Gastroesophageal sphincter (tissue), 4 donors: ENCODE data around the gene C20orf144. TPM values are rescaled to one million over a fixed set of nuclear protein-coding genes. Genes with fewer than 3 reads are reported as not detected.

Experiments used
- ATAC-seq: fragments of 150-250 bp; one replicate; pipeline ENCODE4 v1.9.1; 2016; ENCODE audit warnings: mild to moderate bottlenecking, moderate library complexity
- H3K27ac ChIP-seq, 4 donors: fragments of 200-600 bp; sonication (generic) in 3 of 4; 1 replicate in 3 of 4; 2 replicates in 1 of 4; pipeline ENCODE4 v1.5.1; 2016 to 2019
- H3K27me3 ChIP-seq: fragments of 200-600 bp; sonication (generic); one replicate; pipeline ENCODE4 v1.5.1; 2019
- H3K36me3 ChIP-seq, 2 donors: fragments of 200-600 bp; sonication (generic); one replicate each; pipeline ENCODE4 v1.5.1; 2019; ENCODE audit warnings: control low read depth in 1 of 2
- H3K4me1 ChIP-seq, 3 donors: fragments of 200-600 bp; sonication (generic); 1 replicate in 2 of 3; 2 replicates in 1 of 3; pipeline ENCODE4 v1.5.1; 2016 to 2019; ENCODE audit warnings: control low read depth in 2 of 3
- H3K4me3 ChIP-seq, 2 donors: fragments of 200-600 bp; sonication (generic); one replicate each; pipeline ENCODE4 v1.5.1; 2019; ENCODE audit warnings: mild to moderate bottlenecking in 1 of 2, moderate library complexity in 1 of 2
- H3K9me3 ChIP-seq, 3 donors: fragments of 200-600 bp; sonication (generic); one replicate each; pipeline ENCODE4 v1.5.1; 2017 to 2019; ENCODE audit warnings: control low read depth in 2 of 3
- EP300 ChIP-seq: sonication (generic); formaldehyde crosslinking; IDR thresholded peaks from one replicate; pipeline ENCODE4 v1.6.1; 2017; ENCODE audit warnings: antibody characterized with exemption, mild to moderate bottlenecking
- POLR2A ChIP-seq, 2 donors: fragments of 450-650 bp; IDR thresholded peaks; one replicate each; pipeline ENCODE4 v1.6.1; 2017; ENCODE audit warnings: antibody characterized with exemption in 2 of 2, mild to moderate bottlenecking in 2 of 2, moderate library complexity in 1 of 2
- POLR2AphosphoS5 ChIP-seq: sonication (generic); formaldehyde crosslinking; IDR thresholded peaks from one replicate; pipeline ENCODE4 v1.6.1; 2017; ENCODE audit warnings: antibody characterized with exemption
- WGBS, 2 donors: methylation state at CpG; one replicate each; pipeline ENCODE4 v1.1.5; 2018; ENCODE audit warnings: low coverage in 1 of 2; 5-methylcytosine and 5-hydroxymethylcytosine counted together
- total RNA-seq, 4 donors: library from RNA; depleted of rRNA; stranded (reverse); fragments of >200 nt; gene quantifications; one replicate each; pipeline ENCODE4 v1.1.0, GENCODE V29; 2016
- TF ChIP-seq, protein P1 (sequence below), 4 experiments: fragments of 200-600 bp in 2 of 4; fragments of 450-650 bp in 2 of 4; sonication (generic) in 1 of 4; IDR thresholded peaks; one replicate each; pipeline ENCODE4 v1.5.1; 2017 to 2019; ENCODE audit warnings: antibody characterized with exemption in 4 of 4, mild to moderate bottlenecking in 2 of 4, moderate library complexity in 2 of 4

C20orf144 gene
- total RNA-seq, 4 donors from 2014 or later: not detected

DNA sequence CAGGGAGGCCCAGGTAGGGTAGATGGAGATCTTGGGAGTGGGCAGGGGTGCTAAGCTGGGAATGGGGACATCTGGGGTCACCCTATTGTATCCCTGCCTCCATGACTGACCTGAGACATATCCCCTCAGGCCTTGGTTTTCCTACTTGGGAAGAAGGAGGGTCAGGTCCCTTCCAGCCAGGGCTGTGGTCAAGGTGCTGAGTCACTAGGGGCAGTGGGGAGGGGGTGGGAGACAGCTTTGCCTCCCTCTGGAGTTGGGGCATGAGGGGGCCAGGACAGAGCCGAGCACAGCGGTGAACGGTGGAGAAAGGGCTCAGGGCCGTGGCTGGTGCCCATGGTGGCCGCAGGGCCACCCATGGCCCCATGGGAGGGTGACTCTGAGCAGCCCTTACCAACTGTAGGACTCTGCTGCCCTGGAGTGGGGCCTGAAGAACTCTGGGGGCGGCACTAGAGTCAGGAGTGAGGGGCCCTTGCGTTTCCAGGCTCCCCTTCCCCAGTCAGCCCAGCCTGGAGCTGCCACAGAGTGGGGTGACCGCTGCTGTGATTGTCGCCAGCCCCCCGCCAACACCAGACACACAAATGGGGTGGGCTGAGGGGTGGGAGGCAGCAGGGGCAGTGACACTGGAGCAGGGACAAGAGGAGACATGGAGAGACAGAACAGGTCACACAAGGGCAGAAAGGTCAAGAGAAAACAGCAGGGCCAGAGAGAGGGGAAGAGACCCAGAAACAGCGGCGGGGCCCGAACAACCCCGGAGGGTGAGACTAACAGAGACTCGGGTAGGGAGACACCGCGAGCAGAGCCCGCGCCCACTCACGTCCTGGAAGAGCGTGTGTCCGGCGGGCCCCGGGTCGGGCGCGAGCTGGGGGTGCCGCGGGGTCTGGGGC, 11.5 kb downstream of the C20orf144 start:
- H3K4me1 ChIP-seq: peaks cover 0 to 92% (median 42%) of the 10 kb centered on the region in 3 donors

DNA sequence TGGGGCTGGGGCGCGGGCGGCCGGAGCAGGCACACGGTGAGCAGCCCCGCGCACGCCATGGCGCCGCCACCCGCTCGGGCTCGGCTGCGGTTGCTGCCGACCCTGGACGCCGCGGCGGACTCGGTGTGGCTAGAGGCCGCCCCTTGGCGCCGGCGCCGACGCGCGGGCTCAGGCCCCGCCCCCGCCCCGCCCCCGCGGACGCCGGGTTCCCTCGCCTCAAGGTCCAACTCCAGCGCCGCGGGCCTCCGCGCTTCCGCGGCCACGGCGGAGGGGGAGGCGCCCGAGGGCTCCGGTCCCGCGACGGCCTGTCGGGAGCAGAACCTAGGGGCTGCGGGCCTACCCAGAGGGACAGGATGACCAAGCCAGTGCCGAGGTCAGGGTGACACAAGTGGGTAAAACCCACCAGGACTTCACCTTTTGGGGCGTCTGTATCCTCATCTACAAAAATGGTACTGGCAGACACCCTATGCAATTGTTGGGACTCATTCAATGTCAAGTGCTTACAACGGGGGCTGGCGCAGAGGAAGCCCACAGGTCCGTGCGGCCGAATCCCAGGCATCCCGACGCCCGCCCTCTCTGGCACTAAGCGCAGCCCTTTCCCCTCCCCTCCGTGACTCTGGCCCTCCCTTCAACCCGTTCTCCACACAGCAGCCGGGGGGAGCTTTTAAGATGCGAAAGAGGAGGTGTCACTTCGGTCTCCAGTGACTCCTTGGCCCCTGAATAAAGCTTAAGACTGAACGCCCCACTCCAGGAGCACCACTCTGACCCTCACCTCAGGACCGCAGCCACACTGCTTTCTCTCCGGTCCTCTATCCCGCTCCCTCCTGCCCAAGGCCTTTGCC, 12.4 kb downstream of the C20orf144 start, which contains the start of gene NECAB3:
Gene NECAB3 (minus strand): TSS at position 135 of the 842 bp plus-strand sequence. CDS start 76 bp downstream, at position 59.
- ATAC-seq: peak; percentile 88
- H3K36me3 ChIP-seq: peaks cover 0 to 23% of the 10 kb centered on the region in 2 donors
- H3K27ac ChIP-seq: peak within 1 kb of the TSS; percentile 92 to 97 (median 94)
- no peaks in the 10 kb centered on the region for H3K9me3 ChIP-seq
- H3K4me3 ChIP-seq: peak within 1 kb of the TSS; percentile 56 to 90
- peaks cover 0 to 89% (median 42%) of the 10 kb centered on the region in 3 donors for H3K4me1 ChIP-seq
- 8 to 19% methylated on average over 2 to 6 of the region's 73 CpGs for WGBS, 2 donors
- H3K27me3 ChIP-seq: no peaks in the 10 kb centered on the region
- TF ChIP-seq POLR2A (IDR thresholded peaks at IDR 0.05): peak; percentile 61 to 73
- TF ChIP-seq, protein P1, sequence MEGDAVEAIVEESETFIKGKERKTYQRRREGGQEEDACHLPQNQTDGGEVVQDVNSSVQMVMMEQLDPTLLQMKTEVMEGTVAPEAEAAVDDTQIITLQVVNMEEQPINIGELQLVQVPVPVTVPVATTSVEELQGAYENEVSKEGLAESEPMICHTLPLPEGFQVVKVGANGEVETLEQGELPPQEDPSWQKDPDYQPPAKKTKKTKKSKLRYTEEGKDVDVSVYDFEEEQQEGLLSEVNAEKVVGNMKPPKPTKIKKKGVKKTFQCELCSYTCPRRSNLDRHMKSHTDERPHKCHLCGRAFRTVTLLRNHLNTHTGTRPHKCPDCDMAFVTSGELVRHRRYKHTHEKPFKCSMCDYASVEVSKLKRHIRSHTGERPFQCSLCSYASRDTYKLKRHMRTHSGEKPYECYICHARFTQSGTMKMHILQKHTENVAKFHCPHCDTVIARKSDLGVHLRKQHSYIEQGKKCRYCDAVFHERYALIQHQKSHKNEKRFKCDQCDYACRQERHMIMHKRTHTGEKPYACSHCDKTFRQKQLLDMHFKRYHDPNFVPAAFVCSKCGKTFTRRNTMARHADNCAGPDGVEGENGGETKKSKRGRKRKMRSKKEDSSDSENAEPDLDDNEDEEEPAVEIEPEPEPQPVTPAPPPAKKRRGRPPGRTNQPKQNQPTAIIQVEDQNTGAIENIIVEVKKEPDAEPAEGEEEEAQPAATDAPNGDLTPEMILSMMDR (IDR thresholded peaks at IDR 0.05): peak in 2 of 4 experiments; percentile 2 to 8
- TF ChIP-seq EP300: no peak
- peak; percentile 36 for TF ChIP-seq POLR2AphosphoS5

More for the DNA sequence above, 11.5 kb downstream of the C20orf144 start:
- ATAC-seq: no peak
- Histone ChIP-seq H3K27ac (peak overlapping the region; percentile 68 to 97 (median 94)), H3K36me3 (peaks cover 0 to 31% of the 10 kb centered on the region in 2 donors), H3K4me3 (peak overlapping the region; percentile 56 to 90), H3K9me3 (no peaks in the 10 kb centered on the region), H3K27me3 (no peaks in the 10 kb centered on the region)
- TF ChIP-seq EP300 (no peak), POLR2AphosphoS5 (no peak), POLR2A (IDR thresholded peaks at IDR 0.05) (no peak)
- TF ChIP-seq, protein P1 (IDR thresholded peaks at IDR 0.05): no peak
- 4% methylated on average over 15 of the region's 29 CpGs; no CpG with 5 or more reads in 1 of the 2 donors for WGBS, 2 donors

DNA sequence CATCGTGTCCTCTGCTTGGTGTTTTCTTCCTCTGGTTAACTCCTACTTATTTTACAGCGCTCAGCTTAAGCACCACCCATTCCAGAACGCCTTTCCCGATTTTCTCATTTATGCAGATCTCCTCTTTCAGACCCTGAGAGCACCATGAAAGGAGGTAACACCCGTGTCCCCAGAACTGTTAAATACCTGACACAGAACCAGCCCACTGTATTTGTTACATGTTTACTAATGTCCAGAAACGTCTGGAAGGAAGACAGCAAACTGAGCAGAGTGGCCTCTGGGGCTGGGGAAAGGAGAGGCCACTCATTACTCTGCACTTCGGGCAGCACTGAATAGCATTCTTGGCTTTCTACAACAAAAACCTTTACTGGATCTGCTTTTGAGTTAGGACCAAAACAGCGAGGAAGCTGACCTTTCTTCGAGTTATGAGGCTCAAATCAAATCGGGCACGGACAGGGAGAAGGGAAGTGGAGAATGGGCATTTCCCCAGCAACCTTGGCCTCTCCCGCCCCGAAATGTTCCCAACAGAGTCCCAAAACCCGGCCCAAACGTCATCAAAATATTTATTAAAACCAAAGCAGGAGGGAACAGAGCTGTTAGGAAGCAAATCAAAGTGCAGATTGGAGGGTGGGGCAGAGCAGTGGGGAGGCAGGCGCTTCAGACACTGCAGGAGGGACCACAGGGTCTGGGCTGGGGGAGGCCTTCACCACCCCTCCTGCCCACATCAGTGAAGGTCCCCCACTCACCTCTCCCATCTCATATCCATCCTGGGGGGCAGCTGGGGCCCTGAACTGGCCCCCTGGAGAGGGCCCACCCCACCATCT, 13.2 kb downstream of the C20orf144 start:
- peaks cover 0 to 81% (median 42%) of the 10 kb centered on the region in 3 donors for H3K4me1 ChIP-seq
- peak overlapping the region; percentile 92 to 97 (median 94) for H3K27ac ChIP-seq
- ATAC-seq: peak; percentile 58
- no peaks in the 10 kb centered on the region for H3K27me3 ChIP-seq
- H3K4me3 ChIP-seq: peak overlapping the region; percentile 30 to 90
- 15 to 16% methylated on average over 10 to 14 of the region's 16 CpGs for WGBS, 2 donors
- no peaks in the 10 kb centered on the region for H3K9me3 ChIP-seq
- H3K36me3 ChIP-seq: peaks cover 0 to 14% of the 10 kb centered on the region in 2 donors
- TF ChIP-seq, protein P1 (IDR thresholded peaks at IDR 0.05): no peak
- TF ChIP-seq POLR2A (IDR thresholded peaks at IDR 0.05) (peak in 1 of 2 donors; percentile 51), EP300 (no peak), POLR2AphosphoS5 (peak; percentile 80)

DNA sequence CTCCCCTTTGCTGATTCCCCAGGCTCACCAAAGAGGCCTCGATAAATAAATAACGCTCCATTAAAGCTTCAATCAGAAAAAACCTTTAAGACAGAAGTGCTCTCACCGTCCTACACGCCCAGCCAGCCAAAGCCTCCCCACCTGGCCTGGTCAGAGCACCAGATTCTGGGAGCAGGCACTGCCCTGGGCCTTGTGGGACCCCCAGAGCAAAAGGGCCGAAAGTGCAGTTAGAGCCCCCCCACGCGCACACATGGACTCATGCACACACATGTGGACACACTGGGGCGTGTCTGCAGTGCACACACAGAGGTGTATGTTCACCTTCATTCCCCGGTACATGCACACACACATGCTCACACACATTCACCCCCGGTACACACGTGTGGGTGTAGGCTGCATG, 14.0 kb downstream of the C20orf144 start:
- Histone ChIP-seq H3K9me3 (no peaks in the 10 kb centered on the region), H3K4me1 (peaks cover 0 to 74% (median 42%) of the 10 kb centered on the region in 3 donors), H3K27me3 (no peaks in the 10 kb centered on the region), H3K36me3 (peaks cover 0 to 7% of the 10 kb centered on the region in 2 donors), H3K4me3 (peak overlapping the region in 1 of 2 donors; percentile 90), H3K27ac (peak overlapping the region; percentile 92 to 97 (median 94))
- ATAC-seq: no peak
- TF ChIP-seq, protein P1 (IDR thresholded peaks at IDR 0.05): no peak
- no peak for TF ChIP-seq POLR2AphosphoS5
- TF ChIP-seq EP300: no peak
- TF ChIP-seq POLR2A (IDR thresholded peaks at IDR 0.05): no peak
- WGBS, 2 donors: 60% methylated on average over 1 of the region's 11 CpGs; no CpG with 5 or more reads in 1 of the 2 donors
